Ascending aorta (tissue), 2 donors: ENCODE measurements around the gene ARID1B. TPM values are rescaled to one million over a fixed set of nuclear protein-coding genes. Genes with fewer than 3 reads are reported as not detected.

Experiments
- DNase-seq, 2 donors: peaks; one replicate each; pipeline ENCODE4 v3.0.0-alpha.2; 2019; ENCODE audit warnings: low spot score in 2 of 2
- H3K27ac ChIP-seq, 2 donors: fragments of 200-600 bp; sonication (generic); one replicate each; pipeline ENCODE4 v1.5.1; 2016 to 2017; ENCODE audit warnings: mild to moderate bottlenecking in 1 of 2
- H3K27me3 ChIP-seq: fragments of 200-600 bp; sonication (generic); one replicate; pipeline ENCODE4 v1.5.1; 2017
- H3K36me3 ChIP-seq, 2 donors: fragments of 200-600 bp; sonication (generic); one replicate each; pipeline ENCODE4 v1.5.1; 2016
- H3K4me1 ChIP-seq, 2 donors: fragments of 200-600 bp; sonication (generic); one replicate each; pipeline ENCODE4 v1.5.1; 2016 to 2017; ENCODE audit warnings: mild to moderate bottlenecking in 1 of 2
- H3K4me3 ChIP-seq, 2 donors: fragments of 200-600 bp; sonication (generic); one replicate each; pipeline ENCODE4 v1.5.1; 2016 to 2017; ENCODE audit warnings: mild to moderate bottlenecking in 1 of 2
- H3K9me3 ChIP-seq, 2 donors: fragments of 200-600 bp; sonication (generic); one replicate each; pipeline ENCODE4 v1.5.1; 2016
- CTCF ChIP-seq, 3 experiments: fragments of 200-600 bp in 2 of 3; fragments of 450-650 bp in 1 of 3; sonication (generic) in 2 of 3; IDR thresholded peaks; one replicate each; pipeline ENCODE4 v1.5.1; 2016 to 2019; ENCODE audit warnings: antibody characterized with exemption in 3 of 3, mild to moderate bottlenecking in 1 of 3, moderate library complexity in 1 of 3
- intact Hi-C: fragments of 100-400 bp; cut with DNase I; formaldehyde crosslinking; loops from one replicate; pipeline ENCODE4 v1.15.1; 2023
- total RNA-seq: library from RNA; depleted of rRNA; stranded (reverse); fragments of >200 nt; gene quantifications from one replicate; pipeline ENCODE4 v1.1.0, GENCODE V29; 2016

ARID1B gene
- total RNA-seq, 1 donor from 2014 or later, result 97.9 TPM

DNA sequence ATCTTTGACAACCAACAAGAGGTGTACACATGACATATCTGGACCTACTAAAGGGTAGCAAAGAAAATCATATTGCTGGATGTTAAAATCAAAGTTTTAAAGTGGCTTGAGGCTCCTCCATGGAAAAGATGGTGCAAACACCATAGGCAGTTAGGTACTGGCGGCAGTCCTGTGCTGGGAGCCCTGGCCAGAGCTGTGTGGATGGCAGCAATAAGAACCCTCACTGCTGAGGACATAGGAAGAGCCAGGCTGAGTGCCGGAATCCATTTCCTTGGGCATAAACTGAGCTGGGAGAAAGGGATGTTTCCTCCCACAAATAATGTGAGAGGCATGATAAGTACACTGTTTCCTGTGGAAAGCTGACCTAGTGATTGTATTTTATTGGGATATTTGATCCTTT lies 89.9 kb downstream of the ARID1B start:
- intact Hi-C loops, result no loop called here
- peaks cover 0 to 8% of the 10 kb centered on the region in 2 donors for H3K4me1 ChIP-seq

DNA sequence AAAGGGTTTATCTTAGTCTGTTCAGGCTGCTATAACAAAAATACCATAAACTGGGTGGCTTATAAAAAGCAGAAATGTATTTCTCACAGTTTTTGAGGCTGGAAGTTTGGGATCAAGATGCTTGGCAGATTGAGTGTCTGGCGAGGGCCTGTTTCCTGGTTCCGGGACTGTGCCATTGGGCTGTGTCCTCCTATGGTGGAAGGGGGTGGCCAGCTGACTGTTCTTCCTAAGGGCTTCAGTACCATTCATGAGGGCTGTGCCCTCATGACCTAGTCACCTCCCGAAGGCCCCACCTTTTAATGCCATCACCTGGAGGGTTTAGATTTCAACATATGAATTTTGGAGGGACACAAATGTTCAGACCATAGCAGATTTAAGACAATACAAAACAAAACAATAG lies 91.2 kb downstream of the ARID1B start:
- intact Hi-C loops, result no loop called here
- no peak for DNase-seq
- peaks cover 0 to 8% of the 10 kb centered on the region in 2 donors for H3K4me1 ChIP-seq
- no peaks in the 10 kb centered on the region for H3K27me3 ChIP-seq
- no peaks in the 10 kb centered on the region for H3K9me3 ChIP-seq
- no peak overlapping the region for H3K4me3 ChIP-seq
- H3K36me3 ChIP-seq, result no peaks in the 10 kb centered on the region
- TF ChIP-seq CTCF (IDR thresholded peaks at IDR 0.05), result no peak
- H3K27ac ChIP-seq, result no peak overlapping the region

More for the DNA sequence above, 89.9 kb downstream of the ARID1B start:
- TF ChIP-seq CTCF (IDR thresholded peaks at IDR 0.05), result no peak
- Histone ChIP-seq H3K27me3 (no peaks in the 10 kb centered on the region), H3K36me3 (no peaks in the 10 kb centered on the region), H3K27ac (no peak overlapping the region), H3K9me3 (no peaks in the 10 kb centered on the region), H3K4me3 (no peak overlapping the region)
- DNase-seq, result no peak

GRCh38 chr6:156869980-156870398 lies 92.8 kb downstream of the ARID1B start:
- Histone ChIP-seq H3K9me3 (no peaks in the 10 kb centered on the region), H3K27me3 (no peaks in the 10 kb centered on the region), H3K36me3 (no peaks in the 10 kb centered on the region), H3K27ac (no peak overlapping the region), H3K4me3 (no peak overlapping the region), H3K4me1 (peaks cover 0 to 8% of the 10 kb centered on the region in 2 donors)
- no peak for TF ChIP-seq CTCF (IDR thresholded peaks at IDR 0.05)
- intact Hi-C loops, result no loop called here
- DNase-seq, result no peak

DNA sequence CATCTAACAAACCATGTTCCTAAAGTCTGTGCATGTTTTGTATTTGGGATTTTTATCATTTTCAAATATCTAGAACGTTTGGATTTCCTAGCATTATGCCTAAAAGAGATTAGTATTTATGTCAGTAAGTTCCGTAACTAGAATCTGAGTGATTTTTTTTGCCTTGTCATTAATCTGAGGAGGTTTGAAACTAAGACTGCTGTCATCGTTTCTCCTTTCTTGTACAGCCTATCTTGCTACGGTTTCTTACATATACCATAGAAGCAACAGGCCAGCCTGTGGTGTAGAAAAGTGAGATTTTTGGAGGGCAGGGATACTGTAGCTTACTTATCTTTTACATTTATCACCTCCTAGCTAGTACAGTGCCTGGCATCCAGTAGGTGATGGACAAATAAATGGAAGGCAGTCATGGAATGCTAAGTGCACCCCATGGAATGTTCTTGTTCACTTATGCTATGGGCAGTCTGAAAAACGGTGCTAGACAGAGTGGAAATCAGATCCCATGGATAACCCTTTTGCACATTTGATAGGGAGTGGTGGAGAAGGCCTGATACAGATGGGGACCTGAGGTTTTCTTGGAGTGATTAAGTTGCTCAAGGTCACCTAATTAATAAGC lies 93.9 kb downstream of the ARID1B start:
- Histone ChIP-seq H3K27me3 (no peaks in the 10 kb centered on the region), H3K27ac (no peak overlapping the region), H3K4me3 (no peak overlapping the region), H3K36me3 (no peaks in the 10 kb centered on the region), H3K9me3 (no peaks in the 10 kb centered on the region), H3K4me1 (peaks cover 0 to 8% of the 10 kb centered on the region in 2 donors)
- intact Hi-C loops, result no loop called here
- DNase-seq, result no peak
- no peak for TF ChIP-seq CTCF (IDR thresholded peaks at IDR 0.05)

GRCh38 chr6:156872903-156873302 lies 95.7 kb downstream of the ARID1B start:
- TF ChIP-seq CTCF (IDR thresholded peaks at IDR 0.05), result no peak
- no peaks in the 10 kb centered on the region for H3K27me3 ChIP-seq
- H3K4me3 ChIP-seq, result no peak overlapping the region
- intact Hi-C loops, result no loop called here
- H3K27ac ChIP-seq, result no peak overlapping the region
- no peaks in the 10 kb centered on the region for H3K9me3 ChIP-seq
- no peak for DNase-seq
- H3K4me1 ChIP-seq, result peaks cover 0 to 17% of the 10 kb centered on the region in 2 donors
- H3K36me3 ChIP-seq, result no peaks in the 10 kb centered on the region
